HCT116 (cell line): ENCODE measurements around the gene SPIRE1. TPM values are rescaled to one million over a fixed set of nuclear protein-coding genes. Genes with fewer than 3 reads are reported as not detected.
A peak's percentile ranks its signal among the peaks of the same experiment; 100 is the strongest.

Experiments
- ATAC-seq: fragments of 200-7000 bp; cut with Tn5 transposase; 2 replicates; pipeline ENCODE4 v1.9.1; 2020; ENCODE audit warnings: mild to moderate bottlenecking, moderate library complexity
- BruUV-seq: library from RNA; stranded (reverse); fragments of 400-500 nt; replicated peaks from 2 replicates; lab custom pipeline; 2021; lab: Mats Ljungman, UMichigan
- CTCF ChIA-PET: fragments of 300-600 bp; sonication (Branson Sonifier 250); formaldehyde crosslinking; loops from one replicate; lab custom pipeline; 2021; ENCODE audit warnings: antibody characterized with exemption; lab: Charles Lee
- POLR2A ChIA-PET: fragments of 300-600, 350-600 bp; sonication (Branson Sonifier 250); formaldehyde crosslinking; loops from one replicate; lab custom pipeline; 2021; ENCODE audit warnings: antibody characterized with exemption; lab: Charles Lee
- RAD21 ChIA-PET, 2 experiments: fragments of 300-600 bp; sonication (Branson Sonifier 250); formaldehyde crosslinking; loops; one replicate each; lab custom pipeline; 2023; ENCODE audit warnings: low total read pairs in 2 of 2; ENCODE audit not compliant: uncharacterized antibody in 2 of 2, unreplicated experiment in 2 of 2, low non-redundant PET in 1 of 2; lab: Charles Lee
- DNase-seq: peaks from one replicate; pipeline ENCODE4 v3.0.0-alpha.2; 2010; ENCODE audit warnings: low read depth, low spot score
- H2AFZ ChIP-seq: fragments of 200-600 bp; shearing (Covaris generic), sonication (generic); 2 replicates; pipeline ENCODE4 v1.6.1; 2017; ENCODE audit warnings: low read depth, mixed run types, mixed read lengths, antibody characterized with exemption, low read length; ENCODE audit not compliant: poor library complexity, severe bottlenecking
- H3K27ac ChIP-seq: 2 replicates; pipeline ENCODE4 v1.5.1; 2012; ENCODE audit warnings: low read depth, low read length
- H3K27me3 ChIP-seq: fragments of 200-600 bp; sonication (generic); 2 replicates; pipeline ENCODE4 v1.6.1; 2016; ENCODE audit warnings: mixed run types, low read length, mixed read lengths; ENCODE audit not compliant: insufficient read depth
- H3K36me3 ChIP-seq, 2 experiments: fragments of 200-500 bp in 1 of 2; fragments of 200-600 bp in 1 of 2; sonication (Bioruptor generic) in 1 of 2; sonication (generic) in 1 of 2; 2 replicates each; pipeline versions ENCODE4 v1.5.1 to v1.6.1; 2014 to 2016; ENCODE audit warnings: low read length in 2 of 2, inconsistent platforms in 1 of 2, mixed read lengths in 1 of 2, mixed run types in 1 of 2; ENCODE audit not compliant: insufficient read depth in 2 of 2, control insufficient read depth in 1 of 2
- H3K4me1 ChIP-seq, 2 experiments: fragments of 200-600 bp in 1 of 2; sonication (generic) in 1 of 2; 2 replicates each; pipeline versions ENCODE4 v1.5.1 to v1.6.1; 2012 to 2017; ENCODE audit warnings: low read length in 2 of 2, inconsistent platforms in 1 of 2, mild to moderate bottlenecking in 1 of 2, mixed read lengths in 1 of 2, mixed run types in 1 of 2, moderate library complexity in 1 of 2; ENCODE audit not compliant: insufficient read depth in 2 of 2, control insufficient read depth in 1 of 2
- H3K4me2 ChIP-seq: fragments of 200-600 bp; sonication (generic); 2 replicates; pipeline ENCODE4 v1.6.1; 2017; ENCODE audit warnings: mixed run types, low read length, mixed read lengths
- H3K4me3 ChIP-seq, 2 experiments: fragments of 200-600 bp in 1 of 2; sonication (generic) in 1 of 2; replicated peaks in 1 of 2; 2 replicates each; pipeline ENCODE4 v1.5.1; 2011 to 2016; ENCODE audit warnings: low read length in 2 of 2, control low read depth in 1 of 2, low read depth in 1 of 2, mild to moderate bottlenecking in 1 of 2, mixed read lengths in 1 of 2, mixed run types in 1 of 2
- H3K79me2 ChIP-seq: fragments of 200-600 bp; sonication (generic); 2 replicates; pipeline ENCODE4 v1.6.1; 2017; ENCODE audit warnings: mild to moderate bottlenecking, mixed run types, low read length, moderate library complexity, mixed read lengths; ENCODE audit not compliant: insufficient read depth
- H3K9ac ChIP-seq: fragments of 200-600 bp; sonication (generic); 2 replicates; pipeline ENCODE4 v1.6.1; 2016; ENCODE audit warnings: low read length, mixed read lengths
- H3K9me2 ChIP-seq: fragments of 200-600 bp; sonication (generic), shearing (Covaris generic); 2 replicates; pipeline ENCODE4 v1.6.1; 2017; ENCODE audit warnings: mixed run types, mild to moderate bottlenecking, moderate library complexity; ENCODE audit not compliant: insufficient read depth
- H3K9me3 ChIP-seq, 2 experiments: fragments of 200-500 bp in 1 of 2; fragments of 200-600 bp in 1 of 2; sonication (Bioruptor generic) in 1 of 2; sonication (generic) in 1 of 2; 2 replicates each; pipeline ENCODE4 v1.6.1; 2014 to 2017; ENCODE audit warnings: low read length in 2 of 2, mixed read lengths in 2 of 2, inconsistent platforms in 1 of 2, low read depth in 1 of 2, mild to moderate bottlenecking in 1 of 2, mixed run types in 1 of 2, moderate library complexity in 1 of 2; ENCODE audit not compliant: control insufficient read depth in 1 of 2, insufficient read depth in 1 of 2
- H4K20me1 ChIP-seq: fragments of 200-600 bp; sonication (generic), shearing (Covaris generic); 2 replicates; pipeline ENCODE4 v1.6.1; 2017; ENCODE audit warnings: mixed run types, mild to moderate bottlenecking, moderate library complexity; ENCODE audit not compliant: insufficient read depth
- CBX3 ChIP-seq: IDR thresholded peaks from 2 replicates; pipeline ENCODE4 v1.6.1; 2012; ENCODE audit warnings: low read depth
- ELF1 ChIP-seq: IDR thresholded peaks from 2 replicates; pipeline ENCODE4 v1.6.1; 2012; ENCODE audit warnings: low read depth, borderline replicate concordance
- EZH2 ChIP-seq: fragments of 200-600 bp; sonication (generic); IDR thresholded peaks from 2 replicates; pipeline ENCODE4 v1.6.1; 2017; ENCODE audit warnings: antibody characterized with exemption, mixed run types
- FOSL1 ChIP-seq: IDR thresholded peaks from 2 replicates; pipeline ENCODE4 v1.6.1; 2012; ENCODE audit warnings: low read depth
- JUND ChIP-seq: IDR thresholded peaks from 2 replicates; pipeline ENCODE4 v1.6.1; 2012
- MAX ChIP-seq: IDR thresholded peaks from 2 replicates; pipeline ENCODE4 v1.6.1; 2012
- POLR2A ChIP-seq: IDR thresholded peaks from 2 replicates; pipeline ENCODE4 v1.7.0; 2011; ENCODE audit warnings: borderline replicate concordance; ENCODE audit not compliant: insufficient read depth, insufficient read length; ENCODE audit errors: extremely low read depth
- POLR2AphosphoS5 ChIP-seq: IDR thresholded peaks from 2 replicates; pipeline ENCODE4 v1.6.1; 2011; ENCODE audit warnings: mild to moderate bottlenecking, low read depth, low read length, moderate library complexity
- SRF ChIP-seq: IDR thresholded peaks from 2 replicates; pipeline ENCODE4 v1.6.1; 2012; ENCODE audit warnings: low read depth
- TCF7L2 ChIP-seq: IDR thresholded peaks from 2 replicates; pipeline ENCODE4 v1.7.0; 2011; ENCODE audit warnings: borderline replicate concordance, inconsistent platforms; ENCODE audit not compliant: insufficient read depth, insufficient read length; ENCODE audit errors: extremely low read depth
- YY1 ChIP-seq: IDR thresholded peaks from 2 replicates; pipeline ENCODE4 v1.6.1; 2011; ENCODE audit warnings: low read length, low read depth, moderate library complexity, mild to moderate bottlenecking; ENCODE audit not compliant: insufficient replicate concordance; ENCODE audit errors: extremely low read depth
- intact Hi-C: fragments of 100-400 bp; cut with micrococcal nuclease; formaldehyde crosslinking; loops from 2 replicates; pipeline ENCODE4 v1.10.0; 2022
- total RNA-seq: library from RNA; stranded (reverse); gene quantifications from one replicate; pipeline ENCODE4 v1.2.1, GENCODE V29; 2021; ENCODE audit not compliant: unreplicated experiment
- TF ChIP-seq, protein P1 (sequence below), 3 experiments: fragments of 200-600 bp in 1 of 3; sonication (generic) in 1 of 3; IDR thresholded peaks in 2 of 3; conservative IDR thresholded peaks in 1 of 3; 2 replicates each; pipeline ENCODE4 v1.5.1; 2012 to 2017; ENCODE audit warnings: low read depth in 2 of 3, low read length in 2 of 3, antibody characterized with exemption in 1 of 3, borderline replicate concordance in 1 of 3, control low read depth in 1 of 3, mild to moderate bottlenecking in 1 of 3, mixed read lengths in 1 of 3, mixed run types in 1 of 3, moderate library complexity in 1 of 3; ENCODE audit not compliant: insufficient read depth in 1 of 3

Gene SPIRE1
- total RNA-seq, 1 experiment from 2014 or later = 26.6 TPM

DNA sequence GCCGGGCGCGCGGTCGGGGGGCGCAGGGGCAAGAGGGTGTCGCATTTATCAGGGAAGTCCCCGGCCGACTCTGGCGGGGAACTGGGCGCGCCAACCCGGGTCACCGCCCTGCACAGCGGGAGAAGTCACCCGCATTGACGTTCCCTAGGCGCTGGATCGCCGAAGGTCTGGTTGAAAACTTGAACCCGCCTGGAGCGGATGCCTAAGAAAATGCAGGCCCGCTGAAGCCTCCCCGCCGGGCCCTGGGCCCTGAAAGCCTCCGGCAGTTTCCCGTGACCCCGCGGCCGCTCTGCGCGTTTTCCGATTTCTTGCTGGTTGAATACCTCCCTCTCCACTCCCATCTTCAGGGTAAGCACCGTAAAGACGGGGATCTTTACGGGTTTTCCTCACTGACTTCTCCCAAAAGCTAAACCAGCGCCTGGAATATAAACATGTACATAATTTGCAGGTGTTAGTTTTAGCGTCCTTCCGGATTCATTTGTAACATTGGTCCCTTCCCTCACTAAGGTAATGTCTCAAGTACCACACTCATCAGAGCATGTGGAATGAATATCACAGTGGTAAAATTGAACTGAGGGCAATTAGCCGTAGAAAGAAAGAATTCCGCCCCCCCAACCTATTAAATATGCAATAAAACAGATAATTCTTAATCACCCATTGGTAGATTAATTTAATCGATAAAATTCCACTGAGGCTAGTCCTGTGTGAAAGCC, 675 bp upstream of the SPIRE1 start:
- Histone ChIP-seq H3K9me3 (no peaks in the 10 kb centered on the region), H4K20me1 (0 out of 2 replicates have a peak, but pooled peaks cover 3% of the 10 kb centered on the region), H3K4me2 (peak overlapping the region; percentile 83), H3K9ac (peak overlapping the region; percentile 74), H3K27ac (peak overlapping the region; percentile 50), H3K4me1 (peaks cover 5 to 28% of the 10 kb centered on the region in 2 experiments; a peak in 3 of 4 replicates), H2AFZ (peak overlapping the region; percentile 20), H3K4me3 (peak overlapping the region; percentile 62 to 79), H3K9me2 (no peaks in the 10 kb centered on the region), H3K36me3 (no peaks in the 10 kb centered on the region), H3K27me3 (no peaks in the 10 kb centered on the region), H3K79me2 (peaks cover 25% of the 10 kb centered on the region)
- ChIA-PET CTCF (interaction anchor here (1.1 to 2.9 kb wide), 3 partner anchors 264 to 375 kb away, joined by 3 to 26 read pairs (median 6); no protein-coding TSS in a partner anchor), RAD21 (interaction anchor here in 1 of 2 experiments (0.7 kb wide), 1 partner anchor 266 kb away, joined by 4 read pairs; no protein-coding TSS in a partner anchor), POLR2A (interaction anchor here (1.0 kb wide), 1 partner anchor 265 kb away, joined by 3 read pairs; no protein-coding TSS in a partner anchor)
- ATAC-seq (no peak; the same call in 1 of the 2 replicates), DNase-seq (no peak)
- BruUV-seq = TSS peak; percentile 73
- intact Hi-C loops = loop anchor here (2.0 kb wide), 1 partner anchor 236 kb away; no protein-coding TSS in a partner anchor
- TF ChIP-seq EZH2 = no peak
- TF ChIP-seq FOSL1 = no peak
- TF ChIP-seq POLR2AphosphoS5 = no peak
- TF ChIP-seq POLR2A = no peak
- TF ChIP-seq MAX = no peak
- no peak for TF ChIP-seq JUND
- TF ChIP-seq ELF1 = no peak
- TF ChIP-seq YY1 = no peak
- no peak for TF ChIP-seq CBX3
- TF ChIP-seq TCF7L2 = no peak
- no peak for TF ChIP-seq SRF
- TF ChIP-seq, protein P1, sequence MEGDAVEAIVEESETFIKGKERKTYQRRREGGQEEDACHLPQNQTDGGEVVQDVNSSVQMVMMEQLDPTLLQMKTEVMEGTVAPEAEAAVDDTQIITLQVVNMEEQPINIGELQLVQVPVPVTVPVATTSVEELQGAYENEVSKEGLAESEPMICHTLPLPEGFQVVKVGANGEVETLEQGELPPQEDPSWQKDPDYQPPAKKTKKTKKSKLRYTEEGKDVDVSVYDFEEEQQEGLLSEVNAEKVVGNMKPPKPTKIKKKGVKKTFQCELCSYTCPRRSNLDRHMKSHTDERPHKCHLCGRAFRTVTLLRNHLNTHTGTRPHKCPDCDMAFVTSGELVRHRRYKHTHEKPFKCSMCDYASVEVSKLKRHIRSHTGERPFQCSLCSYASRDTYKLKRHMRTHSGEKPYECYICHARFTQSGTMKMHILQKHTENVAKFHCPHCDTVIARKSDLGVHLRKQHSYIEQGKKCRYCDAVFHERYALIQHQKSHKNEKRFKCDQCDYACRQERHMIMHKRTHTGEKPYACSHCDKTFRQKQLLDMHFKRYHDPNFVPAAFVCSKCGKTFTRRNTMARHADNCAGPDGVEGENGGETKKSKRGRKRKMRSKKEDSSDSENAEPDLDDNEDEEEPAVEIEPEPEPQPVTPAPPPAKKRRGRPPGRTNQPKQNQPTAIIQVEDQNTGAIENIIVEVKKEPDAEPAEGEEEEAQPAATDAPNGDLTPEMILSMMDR (IDR thresholded peaks at IDR 0.05 in 2 of 3, conservative IDR thresholded peaks at IDR 0.05 in 1 of 3; ENCODE audit: borderline replicate concordance in 1 of 3, insufficient read depth in 1 of 3, low read depth in 2 of 3, low read length in 2 of 3) = no peak
